GM19438 (cell line): ENCODE data around the gene DLK1.

Experiments
- ATAC-seq: cut with Tn5 transposase; IDR thresholded peaks from one replicate; pipeline ENCODE4 v1.9.1; 2021; ENCODE audit warnings: low read depth; ENCODE audit not compliant: unreplicated experiment

DLK1 gene

DNA sequence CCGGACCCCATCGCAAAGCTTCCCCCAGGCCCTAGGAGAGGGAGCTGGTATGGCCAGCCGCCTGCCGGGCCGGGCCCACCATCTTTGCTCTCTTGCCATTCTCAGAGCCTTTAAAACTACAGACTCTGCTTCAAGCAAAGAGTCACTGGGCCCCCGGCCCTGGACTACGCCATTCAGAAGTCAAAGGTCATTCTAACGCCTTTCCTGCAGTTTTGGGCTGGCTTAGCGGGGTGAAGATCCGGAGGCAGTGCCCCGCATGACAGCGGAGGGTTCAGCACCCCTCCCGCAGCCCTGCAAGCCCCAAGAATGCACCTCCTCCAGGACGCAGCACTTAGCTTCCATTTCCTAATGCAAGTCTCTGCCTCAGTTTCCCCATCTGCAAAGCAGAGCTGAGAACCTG is 61.0 kb downstream of the DLK1 start:
- no peak for ATAC-seq
